Esophagus squamous epithelium (tissue), 4 donors: ENCODE data around the gene DNTT.

ENCODE experiments used
- POLR2A ChIP-seq, 4 donors: fragments of 450-650 bp; IDR thresholded peaks; one replicate each; pipeline ENCODE4 v1.6.1; 2017; ENCODE audit warnings: antibody characterized with exemption in 4 of 4, mild to moderate bottlenecking in 4 of 4, moderate library complexity in 3 of 4
- TF ChIP-seq, protein P1 (sequence below), 6 experiments: fragments of 450-650 bp in 4 of 6; fragments of 200-600 bp in 2 of 6; sonication (generic) in 2 of 6; IDR thresholded peaks; one replicate each; pipeline ENCODE4 v1.5.1; 2016 to 2019; ENCODE audit warnings: antibody characterized with exemption in 6 of 6, mild to moderate bottlenecking in 4 of 6, moderate library complexity in 4 of 6

DNA sequence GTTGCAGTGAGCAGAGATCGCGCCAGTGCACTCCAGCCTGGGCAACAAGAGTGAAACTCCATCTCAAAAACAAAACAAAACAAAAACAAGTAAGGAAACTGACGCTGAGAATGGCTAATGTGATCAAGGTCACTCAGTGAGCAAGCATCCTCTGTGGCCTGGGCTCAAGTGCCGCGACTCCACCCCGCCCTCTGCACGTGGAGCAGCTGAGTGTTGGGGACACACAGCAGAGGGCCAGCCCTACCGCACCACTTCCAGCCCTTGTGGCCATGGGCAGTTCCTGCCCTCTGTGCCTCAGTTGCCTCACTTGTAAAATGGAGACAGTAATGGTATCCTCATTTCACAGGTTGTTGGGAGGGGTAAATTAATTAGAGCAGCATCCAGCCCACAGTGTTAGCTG is 75.5 kb downstream of the DNTT start:
- no peak for TF ChIP-seq POLR2A (IDR thresholded peaks at IDR 0.05)
- TF ChIP-seq, protein P1, sequence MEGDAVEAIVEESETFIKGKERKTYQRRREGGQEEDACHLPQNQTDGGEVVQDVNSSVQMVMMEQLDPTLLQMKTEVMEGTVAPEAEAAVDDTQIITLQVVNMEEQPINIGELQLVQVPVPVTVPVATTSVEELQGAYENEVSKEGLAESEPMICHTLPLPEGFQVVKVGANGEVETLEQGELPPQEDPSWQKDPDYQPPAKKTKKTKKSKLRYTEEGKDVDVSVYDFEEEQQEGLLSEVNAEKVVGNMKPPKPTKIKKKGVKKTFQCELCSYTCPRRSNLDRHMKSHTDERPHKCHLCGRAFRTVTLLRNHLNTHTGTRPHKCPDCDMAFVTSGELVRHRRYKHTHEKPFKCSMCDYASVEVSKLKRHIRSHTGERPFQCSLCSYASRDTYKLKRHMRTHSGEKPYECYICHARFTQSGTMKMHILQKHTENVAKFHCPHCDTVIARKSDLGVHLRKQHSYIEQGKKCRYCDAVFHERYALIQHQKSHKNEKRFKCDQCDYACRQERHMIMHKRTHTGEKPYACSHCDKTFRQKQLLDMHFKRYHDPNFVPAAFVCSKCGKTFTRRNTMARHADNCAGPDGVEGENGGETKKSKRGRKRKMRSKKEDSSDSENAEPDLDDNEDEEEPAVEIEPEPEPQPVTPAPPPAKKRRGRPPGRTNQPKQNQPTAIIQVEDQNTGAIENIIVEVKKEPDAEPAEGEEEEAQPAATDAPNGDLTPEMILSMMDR (IDR thresholded peaks at IDR 0.05): no peak
